HPDE6-E6E7 (cell line): Measurements from ENCODE around the gene TNS2.

Experiments
- DNase-seq: peaks from one replicate; pipeline ENCODE4 v3.0.0; 2011; ENCODE audit warnings: missing footprints; ENCODE audit errors: extremely low spot score

The TNS2 gene

DNA sequence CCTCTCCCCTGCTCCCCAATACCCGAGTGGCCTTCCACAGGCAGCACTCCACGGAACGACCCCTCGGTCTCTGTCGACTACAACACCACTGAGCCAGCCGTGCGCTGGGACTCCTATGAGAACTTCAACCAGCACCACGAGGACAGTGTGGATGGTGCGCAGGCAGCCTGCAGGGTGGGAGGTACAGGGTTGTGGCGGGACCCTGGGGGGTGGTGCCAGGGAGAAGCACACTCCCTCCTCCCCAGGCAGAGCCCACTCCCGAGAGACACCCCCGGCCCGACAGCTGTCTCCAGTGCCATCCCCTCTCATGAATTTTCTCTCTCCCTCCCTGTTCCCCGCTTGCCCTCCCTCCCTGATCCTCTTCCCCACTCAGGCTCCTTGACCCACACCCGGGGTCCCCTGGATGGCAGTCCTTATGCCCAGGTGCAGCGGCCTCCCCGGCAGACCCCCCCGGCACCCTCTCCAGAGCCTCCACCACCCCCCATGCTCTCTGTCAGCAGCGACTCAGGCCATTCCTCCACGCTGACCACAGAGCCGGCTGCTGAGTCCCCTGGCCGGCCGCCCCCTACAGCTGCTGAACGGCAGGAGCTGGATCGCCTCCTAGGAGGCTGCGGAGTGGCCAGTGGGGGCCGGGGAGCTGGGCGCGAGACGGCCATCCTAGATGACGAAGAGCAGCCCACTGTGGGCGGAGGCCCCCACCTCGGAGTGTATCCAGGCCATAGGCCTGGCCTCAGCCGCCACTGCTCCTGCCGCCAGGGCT is 9.0 kb downstream of the TNS2 start:
- no peak for DNase-seq

DNA sequence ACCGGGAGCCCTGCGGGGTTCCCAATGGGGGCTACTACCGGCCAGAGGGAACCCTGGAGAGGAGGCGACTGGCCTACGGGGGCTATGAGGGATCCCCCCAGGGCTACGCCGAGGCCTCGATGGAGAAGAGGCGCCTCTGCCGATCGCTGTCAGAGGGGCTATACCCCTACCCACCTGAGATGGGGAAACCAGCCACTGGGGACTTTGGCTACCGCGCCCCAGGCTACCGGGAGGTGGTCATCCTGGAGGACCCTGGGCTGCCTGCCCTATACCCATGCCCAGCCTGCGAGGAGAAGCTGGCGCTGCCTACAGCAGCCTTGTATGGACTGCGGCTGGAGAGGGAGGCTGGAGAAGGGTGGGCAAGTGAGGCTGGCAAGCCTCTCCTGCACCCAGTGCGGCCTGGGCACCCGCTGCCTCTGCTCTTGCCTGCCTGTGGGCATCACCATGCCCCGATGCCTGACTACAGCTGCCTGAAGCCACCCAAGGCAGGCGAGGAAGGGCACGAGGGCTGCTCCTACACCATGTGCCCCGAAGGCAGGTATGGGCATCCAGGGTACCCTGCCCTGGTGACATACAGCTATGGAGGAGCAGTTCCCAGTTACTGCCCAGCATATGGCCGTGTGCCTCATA is 9.7 kb downstream of the TNS2 start:
- DNase-seq: no peak

GRCh38 chr12:53060064-53060720 is 10.3 kb downstream of the TNS2 start:
- no peak for DNase-seq

- no peak for DNase-seq
Measured at GRCh38 chr12:53060721-53061276, 10.9 kb downstream of the TNS2 start.

- DNase-seq: no peak
Measured at GRCh38 chr12:53061404-53062010, 11.6 kb downstream of the TNS2 start.

DNA sequence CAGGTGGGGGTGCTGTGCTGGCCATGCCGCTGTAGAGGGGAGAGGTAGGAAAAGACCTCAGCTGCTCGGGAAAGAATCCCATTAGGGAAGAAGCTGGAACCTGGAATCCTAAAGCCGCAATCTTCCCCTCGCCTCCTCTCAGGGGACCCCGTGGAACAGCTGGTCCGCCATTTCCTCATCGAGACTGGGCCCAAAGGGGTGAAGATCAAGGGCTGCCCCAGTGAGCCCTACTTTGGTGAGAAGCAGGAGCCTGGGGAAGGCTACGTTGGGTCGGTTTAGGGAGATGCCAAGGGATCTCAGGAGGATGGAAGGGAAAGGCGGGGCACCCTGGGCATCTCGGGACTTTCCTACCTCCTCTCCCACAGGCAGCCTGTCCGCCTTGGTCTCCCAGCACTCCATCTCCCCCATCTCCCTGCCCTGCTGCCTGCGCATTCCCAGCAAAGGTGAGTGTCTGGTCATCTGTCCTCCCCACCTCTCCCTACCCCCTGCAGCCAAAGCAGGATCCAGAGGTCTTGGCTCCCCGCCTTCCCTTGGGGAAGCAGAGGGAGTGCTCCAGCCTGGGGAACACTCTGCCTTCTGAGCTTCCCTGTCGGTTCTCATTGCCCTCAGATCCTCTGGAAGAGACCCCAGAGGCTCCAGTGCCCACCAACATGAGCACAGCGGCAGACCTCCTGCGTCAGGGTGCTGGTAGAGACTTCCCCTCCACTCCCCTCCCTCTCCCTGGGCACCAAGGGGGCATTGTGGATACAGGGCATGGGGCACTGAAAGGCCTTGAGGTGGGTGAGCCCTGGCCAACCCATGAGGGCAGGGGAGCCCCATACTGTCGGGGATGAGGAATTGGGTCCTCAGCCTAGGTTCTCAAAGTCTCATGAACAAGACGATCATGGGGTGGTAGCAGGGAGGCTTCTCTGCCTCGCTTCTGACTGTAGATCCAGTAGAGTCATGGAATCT is 12.4 kb downstream of the TNS2 start:
- DNase-seq: no peak

DNA sequence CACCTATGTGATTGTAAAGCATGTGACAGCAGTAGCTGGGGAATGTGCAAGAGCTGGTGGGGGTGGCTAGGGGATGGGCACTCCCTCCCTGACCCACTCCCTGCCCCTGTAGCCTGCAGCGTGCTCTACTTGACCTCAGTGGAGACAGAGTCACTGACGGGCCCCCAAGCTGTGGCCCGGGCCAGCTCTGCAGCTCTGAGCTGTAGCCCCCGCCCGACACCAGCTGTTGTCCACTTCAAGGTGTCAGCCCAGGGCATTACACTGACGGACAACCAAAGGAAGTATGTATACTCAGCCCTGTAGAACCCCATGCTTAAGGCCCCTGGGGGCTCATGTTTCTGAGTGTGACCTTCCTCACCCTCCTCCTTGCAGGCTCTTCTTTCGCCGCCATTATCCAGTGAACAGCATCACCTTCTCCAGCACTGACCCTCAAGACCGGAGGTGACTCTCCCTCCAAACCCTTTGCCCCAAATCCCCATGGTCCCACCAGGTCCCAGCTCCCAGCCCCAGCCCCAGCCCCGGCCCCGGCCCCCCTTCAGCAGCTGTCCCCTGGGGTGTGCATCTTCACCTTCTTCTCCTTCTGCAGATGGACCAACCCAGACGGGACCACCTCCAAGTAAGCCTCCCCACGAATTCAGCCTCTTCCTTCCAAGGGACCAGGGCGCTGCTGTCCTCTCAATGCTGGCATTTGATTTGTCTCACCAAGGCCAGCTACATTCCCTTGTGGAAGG is 13.3 kb downstream of the TNS2 start:
- DNase-seq: no peak

DNA sequence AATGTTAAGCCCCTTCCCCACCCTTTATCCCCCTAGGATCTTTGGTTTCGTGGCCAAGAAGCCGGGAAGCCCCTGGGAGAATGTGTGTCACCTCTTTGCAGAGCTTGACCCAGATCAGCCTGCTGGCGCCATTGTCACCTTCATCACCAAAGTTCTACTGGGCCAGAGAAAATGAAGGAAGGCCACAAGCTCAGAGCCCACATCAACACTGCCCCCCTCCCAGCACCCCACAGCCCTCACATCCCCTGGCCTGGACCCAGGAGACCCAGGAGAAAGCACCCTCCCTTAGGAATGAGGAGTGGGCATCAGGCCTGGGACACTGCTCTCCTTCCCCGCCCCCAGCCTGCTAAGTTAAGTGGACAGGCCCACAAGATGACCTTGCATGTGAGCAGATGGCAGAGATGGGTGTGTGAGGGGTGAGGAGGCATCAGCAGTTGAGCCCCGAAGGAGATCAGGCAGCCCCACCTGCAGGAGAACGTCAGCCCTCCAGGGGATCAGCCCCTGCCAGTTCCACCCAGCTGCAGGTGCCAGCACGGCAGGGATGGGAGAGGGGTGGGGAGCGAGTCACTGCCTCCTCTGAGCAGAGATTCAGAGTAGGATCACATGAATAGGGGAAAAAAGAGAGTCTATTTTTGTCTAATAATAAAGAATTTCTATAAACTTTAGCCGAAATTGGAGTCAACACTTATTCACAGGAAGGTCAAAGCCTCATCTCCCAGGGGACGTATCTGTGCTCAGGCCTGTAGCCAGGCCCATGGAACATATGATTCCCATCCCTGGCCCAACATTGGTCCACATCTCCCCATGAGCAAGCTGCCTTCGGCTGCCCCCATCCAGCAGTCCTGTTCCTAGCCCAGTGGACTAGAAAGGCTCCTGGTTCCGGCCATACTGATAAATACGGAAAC is 14.1 kb downstream of the TNS2 start:
- DNase-seq: no peak

- no peak for DNase-seq
Measured at GRCh38 chr12:53064613-53065436, 15.0 kb downstream of the TNS2 start.

GRCh38 chr12:53065470-53065869 is 15.6 kb downstream of the TNS2 start:
- DNase-seq: no peak

DNA sequence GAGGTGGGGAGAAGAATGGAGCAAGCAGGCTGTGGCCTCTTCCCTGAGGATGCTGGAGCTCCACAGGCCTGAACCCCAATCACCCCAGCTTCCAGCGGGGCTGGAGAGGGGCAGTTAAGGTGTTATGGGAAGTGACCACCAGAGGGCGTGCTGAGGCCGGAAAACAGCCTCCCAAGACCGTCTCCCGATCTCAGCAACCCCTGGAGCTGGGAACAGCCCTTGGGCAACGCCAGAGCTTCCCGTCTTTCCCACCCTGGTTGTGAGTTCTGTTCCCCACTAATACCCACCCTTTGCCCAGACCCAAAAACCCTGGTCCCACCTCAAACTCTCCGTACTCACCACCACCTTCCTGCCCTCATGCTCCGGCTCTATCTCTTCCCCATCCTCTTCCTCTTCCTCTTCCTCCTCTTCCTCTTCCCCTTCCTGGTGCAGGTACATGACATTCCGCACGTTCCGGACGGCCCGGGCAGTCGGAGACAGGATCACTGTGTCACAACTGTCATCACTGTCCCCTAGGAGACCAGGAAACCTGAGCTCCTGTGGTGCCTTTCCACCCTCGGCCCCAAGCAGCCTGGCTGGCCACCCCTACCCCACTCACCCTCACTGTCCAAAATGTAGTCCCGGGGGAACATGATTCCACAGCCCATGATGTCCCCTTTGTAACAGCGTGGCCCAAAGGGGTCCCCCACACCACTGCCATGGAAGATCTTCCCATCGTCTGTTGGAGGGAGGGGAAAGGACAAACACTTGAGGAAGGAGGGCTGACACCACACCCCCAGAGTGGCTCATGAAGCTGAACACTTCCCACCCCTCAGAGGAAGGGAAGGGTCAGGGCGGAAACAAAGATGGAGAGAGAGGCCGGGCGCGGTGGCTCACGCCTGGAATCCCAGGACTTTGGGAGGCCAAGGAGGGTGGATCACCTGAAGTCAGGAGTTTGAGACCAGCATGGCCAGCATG is 16.4 kb downstream of the TNS2 start:
- DNase-seq: peak; percentile 85

DNA sequence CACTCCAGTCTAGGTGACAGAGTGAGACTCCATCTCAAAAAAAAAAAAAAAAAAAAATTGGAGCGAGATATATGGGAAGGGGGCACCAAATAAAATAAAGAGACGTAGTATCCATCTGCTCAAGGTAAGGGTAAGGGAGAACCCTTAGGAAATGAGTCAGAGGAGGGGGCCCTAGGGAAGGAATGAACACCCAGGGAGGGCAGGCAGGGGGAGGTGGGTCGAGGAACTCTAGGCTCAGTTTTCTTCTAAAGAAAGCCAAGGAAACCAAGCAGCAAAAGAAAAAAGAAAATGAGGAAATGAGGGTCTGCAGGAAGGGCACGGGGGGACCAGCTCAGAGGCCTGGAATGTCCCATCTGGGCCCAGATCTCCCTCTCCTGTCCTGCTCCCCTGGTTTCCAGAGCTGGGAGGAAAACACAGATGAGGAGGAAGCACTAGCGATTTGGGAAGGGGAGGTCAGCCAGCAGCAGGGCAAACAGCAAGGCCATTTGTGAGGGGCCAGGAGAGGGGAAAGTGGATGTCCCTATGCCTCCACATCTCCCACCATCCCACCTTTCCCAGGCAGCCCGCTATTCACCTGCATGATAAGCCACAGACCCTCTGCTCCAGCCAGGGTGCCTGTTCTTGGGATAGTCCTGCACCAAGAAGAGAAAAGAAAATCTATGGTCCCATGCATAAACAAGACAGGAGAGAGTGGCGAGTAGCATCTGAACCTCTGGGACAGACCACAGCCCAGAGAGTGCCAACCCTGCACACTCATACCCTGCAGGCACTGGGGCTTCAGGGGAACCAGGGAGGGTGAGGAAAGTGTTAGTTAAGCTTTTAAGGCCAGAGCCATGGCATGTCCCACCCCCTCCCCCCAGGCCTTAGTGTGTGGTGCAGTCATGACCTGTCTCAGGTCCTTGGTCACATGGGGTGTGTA is 17.5 kb downstream of the TNS2 start:
- no peak for DNase-seq

- DNase-seq: no peak
Measured at GRCh38 chr12:53067993-53068770, 18.3 kb downstream of the TNS2 start.

DNA sequence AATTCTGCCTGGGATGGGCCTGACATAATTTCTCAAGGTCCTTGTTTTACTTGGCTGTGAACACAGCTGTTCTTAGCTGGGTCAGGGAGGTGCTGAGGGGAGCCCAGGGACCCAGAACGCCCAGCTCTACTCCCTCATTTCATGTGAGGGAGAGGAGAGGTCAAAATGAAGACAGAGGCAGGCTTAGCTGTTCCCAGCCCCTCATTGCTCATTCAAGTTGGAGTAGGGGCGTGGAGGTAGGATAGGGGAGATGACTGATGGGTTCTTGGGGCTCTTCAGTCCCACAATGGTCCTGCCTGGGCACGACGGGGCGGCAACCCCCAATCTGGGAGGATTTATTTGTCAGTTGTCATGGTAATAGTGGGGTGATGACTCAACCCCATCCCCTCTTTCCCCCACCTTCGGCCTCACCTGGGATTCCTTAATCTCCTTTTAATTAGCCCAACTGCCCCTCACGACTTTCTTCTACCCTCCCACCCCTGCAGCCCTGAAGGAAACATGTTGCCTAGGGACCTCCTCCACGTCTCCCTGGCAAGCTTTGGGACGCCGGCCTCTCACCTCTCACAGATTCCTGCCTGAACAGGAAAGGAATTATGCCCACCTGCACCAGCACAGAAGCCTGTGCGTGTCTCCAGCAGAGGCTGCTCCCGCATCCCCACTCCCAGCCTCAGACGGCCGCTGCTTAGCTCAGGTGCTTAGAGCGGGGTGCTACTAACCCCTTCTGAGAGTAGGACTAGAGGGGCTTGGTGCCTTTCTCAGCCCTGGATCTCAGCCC is 19.1 kb downstream of the TNS2 start:
- no peak for DNase-seq
